Loucy (cell line): Measurements from ENCODE around the gene RBP2.

Experiments
- EZH2phosphoT487 ChIP-seq: fragments of 200-600 bp; IDR thresholded peaks from 2 replicates; pipeline ENCODE4 v1.6.1; 2018; ENCODE audit warnings: antibody characterized with exemption, mild to moderate bottlenecking, moderate library complexity, borderline replicate concordance
- TF ChIP-seq, protein P1 (sequence below): fragments of 200-600 bp; sonication (generic); conservative IDR thresholded peaks from 2 replicates; pipeline ENCODE4 v1.5.1; 2014; ENCODE audit warnings: mild to moderate bottlenecking, antibody characterized with exemption, low read length

DNA sequence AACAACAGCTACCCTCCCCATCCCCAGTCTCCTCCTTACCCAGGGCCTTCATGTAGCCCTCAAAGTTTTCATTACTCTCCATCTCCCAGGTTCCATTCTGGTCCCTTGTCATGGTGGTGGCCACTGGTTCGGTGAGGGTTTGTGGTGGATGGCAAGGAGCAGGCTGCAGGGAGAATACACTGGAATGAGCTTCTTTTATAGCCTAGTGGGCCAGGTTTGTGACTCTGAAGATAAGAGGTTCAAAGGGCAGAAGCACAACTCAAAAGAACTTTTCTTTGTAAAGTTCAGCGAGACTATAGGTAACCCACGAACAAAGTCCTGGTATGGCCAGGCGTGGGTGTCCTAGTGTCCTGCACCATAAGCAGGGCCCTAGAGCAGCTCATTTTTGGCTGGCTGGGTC lies at the start of gene RBP2:
- TF ChIP-seq, protein P1, sequence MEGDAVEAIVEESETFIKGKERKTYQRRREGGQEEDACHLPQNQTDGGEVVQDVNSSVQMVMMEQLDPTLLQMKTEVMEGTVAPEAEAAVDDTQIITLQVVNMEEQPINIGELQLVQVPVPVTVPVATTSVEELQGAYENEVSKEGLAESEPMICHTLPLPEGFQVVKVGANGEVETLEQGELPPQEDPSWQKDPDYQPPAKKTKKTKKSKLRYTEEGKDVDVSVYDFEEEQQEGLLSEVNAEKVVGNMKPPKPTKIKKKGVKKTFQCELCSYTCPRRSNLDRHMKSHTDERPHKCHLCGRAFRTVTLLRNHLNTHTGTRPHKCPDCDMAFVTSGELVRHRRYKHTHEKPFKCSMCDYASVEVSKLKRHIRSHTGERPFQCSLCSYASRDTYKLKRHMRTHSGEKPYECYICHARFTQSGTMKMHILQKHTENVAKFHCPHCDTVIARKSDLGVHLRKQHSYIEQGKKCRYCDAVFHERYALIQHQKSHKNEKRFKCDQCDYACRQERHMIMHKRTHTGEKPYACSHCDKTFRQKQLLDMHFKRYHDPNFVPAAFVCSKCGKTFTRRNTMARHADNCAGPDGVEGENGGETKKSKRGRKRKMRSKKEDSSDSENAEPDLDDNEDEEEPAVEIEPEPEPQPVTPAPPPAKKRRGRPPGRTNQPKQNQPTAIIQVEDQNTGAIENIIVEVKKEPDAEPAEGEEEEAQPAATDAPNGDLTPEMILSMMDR = no peak
- no peak for TF ChIP-seq EZH2phosphoT487
